ENCODE measurements around the gene STARD4.

Gene STARD4

GRCh38 chr5:111520908-111521307 is 8.6 kb upstream of the STARD4 start:
- DNase-seq = no peak

- DNase-seq = no peak
These were observed 6.4 kb upstream of the STARD4 start for GRCh38 chr5:111518777-111519176.

- no peak for DNase-seq
These were observed 5.6 kb upstream of the STARD4 start for GRCh38 chr5:111517853-111518501.

GRCh38 chr5:111514087-111514486 is 1.8 kb upstream of the STARD4 start:
- DNase-seq = no peak

- no peak for DNase-seq
These were observed 791 bp upstream of the STARD4 start for GRCh38 chr5:111513131-111513520.

- DNase-seq = peak in 1 of 5 donors; percentile 9
These were observed 432 bp downstream of the STARD4 start for GRCh38 chr5:111511831-111512374.

GRCh38 chr5:111511174-111511830 is 1.0 kb downstream of the STARD4 start:
- no peak for DNase-seq

GRCh38 chr5:111509119-111509518 is 3.2 kb downstream of the STARD4 start:
- no peak for DNase-seq

- DNase-seq = no peak
These were observed 5.1 kb downstream of the STARD4 start for GRCh38 chr5:111507276-111507675.

GRCh38 chr5:111505096-111505495 is 7.2 kb downstream of the STARD4 start:
- no peak for DNase-seq

- no peak for DNase-seq
These were observed 9.4 kb downstream of the STARD4 start for GRCh38 chr5:111502956-111503355.

- DNase-seq = no peak
These were observed 14.0 kb downstream of the STARD4 start for GRCh38 chr5:111498346-111498745.

GRCh38 chr5:111495159-111495558 is 17.2 kb downstream of the STARD4 start:
- DNase-seq = no peak

GRCh38 chr5:111494355-111494999 is 17.9 kb downstream of the STARD4 start:
- no peak for DNase-seq

- no peak for DNase-seq
These were observed 19.3 kb downstream of the STARD4 start for GRCh38 chr5:111493031-111493430.

- no peak for DNase-seq
These were observed 24.0 kb downstream of the STARD4 start for GRCh38 chr5:111488353-111488752.

GRCh38 chr5:111486926-111487325 is 25.4 kb downstream of the STARD4 start:
- no peak for DNase-seq

- DNase-seq = no peak
These were observed 26.3 kb downstream of the STARD4 start for GRCh38 chr5:111486055-111486454.

GRCh38 chr5:111480346-111480745 is 32.0 kb downstream of the STARD4 start:
- DNase-seq = no peak

GRCh38 chr5:111478898-111479297 is 33.4 kb downstream of the STARD4 start:
- DNase-seq = no peak

- DNase-seq = no peak
These were observed 34.1 kb downstream of the STARD4 start for GRCh38 chr5:111478266-111478665.

GRCh38 chr5:111472579-111472978 is 39.8 kb downstream of the STARD4 start:
- no peak for DNase-seq

GRCh38 chr5:111472096-111472495 is 40.2 kb downstream of the STARD4 start:
- no peak for DNase-seq

- no peak for DNase-seq
These were observed 42.4 kb downstream of the STARD4 start for GRCh38 chr5:111469903-111470302.

Data from T-helper 1 cell (primary cell).